HepG2 (cell line): Measurements from ENCODE around the gene ACVRL1. TPM values are rescaled to one million over a fixed set of nuclear protein-coding genes. Genes with fewer than 3 reads are reported as not detected.

Experiments used
- ELF1 ChIP-seq: sonication (generic); formaldehyde crosslinking; IDR thresholded peaks from 2 replicates; pipeline ENCODE4 v1.4.0; 2020; ENCODE audit warnings: missing genetic modification reagents
- GLI4 ChIP-seq: sonication (generic); formaldehyde crosslinking; IDR thresholded peaks from 2 replicates; pipeline ENCODE4 v1.5.1; 2020; ENCODE audit warnings: missing genetic modification reagents, mild to moderate bottlenecking, moderate library complexity, borderline replicate concordance
- HNRNPL ChIP-seq: fragments of 200-400 bp; formaldehyde crosslinking; IDR thresholded peaks from 2 replicates; pipeline ENCODE4 v1.6.1; 2017; ENCODE audit warnings: mild to moderate bottlenecking, low read depth, low read length
- RARA ChIP-seq: IDR thresholded peaks from 2 replicates; pipeline ENCODE4 v1.6.1; 2016; ENCODE audit warnings: missing genetic modification reagents, missing compliant biosample characterization
- ZNF547 ChIP-seq: sonication (generic); formaldehyde crosslinking; IDR thresholded peaks from 2 replicates; pipeline ENCODE4 v1.5.1; 2020; ENCODE audit warnings: mild to moderate bottlenecking, missing genetic modification reagents
- ZNF562 ChIP-seq: sonication (generic); formaldehyde crosslinking; IDR thresholded peaks from 2 replicates; pipeline ENCODE4 v1.8.0; 2022; ENCODE audit warnings: missing genetic modification reagents, borderline replicate concordance
- polyA plus RNA-seq, 8 experiments: library from polyadenylated mRNA; depleted of rRNA in 3 of 8; stranded (reverse) in 7 of 8; unstranded in 1 of 8; fragments of >200 nt; fragmentation: Illumina TruSeq in 4 of 8; extraction: Trizol in 4 of 8; gene quantifications; 2 replicates each; pipeline versions ENCODE4 v1.2.1 to v1.2.3, GENCODE V29; 2011 to 2016; ENCODE audit warnings: low read depth in 4 of 8, missing spikeins in 1 of 8, mixed read lengths in 1 of 8; ENCODE audit not compliant: insufficient read depth in 1 of 8
- total RNA-seq, 5 experiments: library from RNA; depleted of rRNA; stranded (reverse); fragments of >200 nt; fragmentation: Illumina TruSeq; extraction: Trizol; gene quantifications; 2 replicates each; pipeline ENCODE4 v1.2.3, GENCODE V29; 2016; ENCODE audit warnings: low read depth in 1 of 5
- TF ChIP-seq, protein P1 (sequence below): sonication (generic); formaldehyde crosslinking; IDR thresholded peaks from 2 replicates; pipeline ENCODE4 v1.5.1; 2020; ENCODE audit warnings: missing genetic modification reagents, mild to moderate bottlenecking, borderline replicate concordance
- TF ChIP-seq, protein P2 (sequence below): sonication (generic); formaldehyde crosslinking; IDR thresholded peaks from 2 replicates; pipeline ENCODE4 v1.5.1; 2020; ENCODE audit warnings: mild to moderate bottlenecking, missing genetic modification reagents

ACVRL1 gene
- total and polyA plus RNA-seq, 2 of the 13 experiments (the other 11 are each of a cell fraction or from before 2014, with no cell fraction given), result not detected

DNA sequence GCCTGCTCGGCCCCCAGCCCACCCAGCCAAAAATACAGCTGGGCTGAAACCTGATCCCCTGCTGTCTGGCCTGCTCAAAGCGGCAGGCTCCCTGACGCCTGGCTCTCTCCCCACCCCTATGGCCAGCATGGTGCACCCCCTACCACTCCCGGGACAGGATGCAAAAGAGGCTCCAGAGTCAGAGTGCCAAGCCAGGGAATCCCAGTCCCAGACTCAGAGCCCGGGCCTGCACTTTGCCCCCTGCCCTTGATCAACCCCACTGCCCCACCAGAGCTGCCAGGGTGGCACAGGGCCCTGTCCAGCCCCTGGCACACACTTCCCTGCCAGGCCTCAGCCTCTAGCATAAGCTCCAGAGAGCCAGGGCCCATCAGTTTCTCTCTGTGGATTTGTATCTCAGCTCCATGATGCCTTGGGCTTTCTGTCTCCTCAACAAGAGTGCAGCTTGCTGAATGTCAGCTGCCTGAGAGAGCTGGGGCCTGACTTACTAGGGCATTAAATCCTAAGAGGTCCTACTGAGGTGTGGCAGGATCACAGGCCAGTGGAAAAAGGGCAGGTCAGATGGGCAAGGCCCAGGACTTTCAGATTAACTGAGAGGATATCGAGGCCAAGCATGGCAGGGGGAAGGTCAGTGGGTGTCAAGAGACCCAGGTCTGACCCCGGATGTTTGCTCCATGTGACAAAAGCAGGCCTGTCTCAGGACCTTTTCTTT lies 13.9 kb downstream of the ACVRL1 start (continued):
- TF ChIP-seq, protein P1, sequence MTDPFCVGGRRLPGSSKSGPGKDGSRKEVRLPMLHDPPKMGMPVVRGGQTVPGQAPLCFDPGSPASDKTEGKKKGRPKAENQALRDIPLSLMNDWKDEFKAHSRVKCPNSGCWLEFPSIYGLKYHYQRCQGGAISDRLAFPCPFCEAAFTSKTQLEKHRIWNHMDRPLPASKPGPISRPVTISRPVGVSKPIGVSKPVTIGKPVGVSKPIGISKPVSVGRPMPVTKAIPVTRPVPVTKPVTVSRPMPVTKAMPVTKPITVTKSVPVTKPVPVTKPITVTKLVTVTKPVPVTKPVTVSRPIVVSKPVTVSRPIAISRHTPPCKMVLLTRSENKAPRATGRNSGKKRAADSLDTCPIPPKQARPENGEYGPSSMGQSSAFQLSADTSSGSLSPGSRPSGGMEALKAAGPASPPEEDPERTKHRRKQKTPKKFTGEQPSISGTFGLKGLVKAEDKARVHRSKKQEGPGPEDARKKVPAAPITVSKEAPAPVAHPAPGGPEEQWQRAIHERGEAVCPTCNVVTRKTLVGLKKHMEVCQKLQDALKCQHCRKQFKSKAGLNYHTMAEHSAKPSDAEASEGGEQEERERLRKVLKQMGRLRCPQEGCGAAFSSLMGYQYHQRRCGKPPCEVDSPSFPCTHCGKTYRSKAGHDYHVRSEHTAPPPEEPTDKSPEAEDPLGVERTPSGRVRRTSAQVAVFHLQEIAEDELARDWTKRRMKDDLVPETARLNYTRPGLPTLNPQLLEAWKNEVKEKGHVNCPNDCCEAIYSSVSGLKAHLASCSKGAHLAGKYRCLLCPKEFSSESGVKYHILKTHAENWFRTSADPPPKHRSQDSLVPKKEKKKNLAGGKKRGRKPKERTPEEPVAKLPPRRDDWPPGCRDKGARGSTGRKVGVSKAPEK (CRISPR knock-in tag), result no peak
- TF ChIP-seq GLI4 (no peak), ZNF562 (CRISPR knock-in tag) (no peak), ZNF547 (CRISPR knock-in tag) (no peak), HNRNPL (peak; percentile 82; the same call in 1 of the 2 replicates), RARA (CRISPR knock-in tag) (peak; percentile 37; the same call in 1 of the 2 replicates), ELF1 (no peak)
- TF ChIP-seq, protein P2, sequence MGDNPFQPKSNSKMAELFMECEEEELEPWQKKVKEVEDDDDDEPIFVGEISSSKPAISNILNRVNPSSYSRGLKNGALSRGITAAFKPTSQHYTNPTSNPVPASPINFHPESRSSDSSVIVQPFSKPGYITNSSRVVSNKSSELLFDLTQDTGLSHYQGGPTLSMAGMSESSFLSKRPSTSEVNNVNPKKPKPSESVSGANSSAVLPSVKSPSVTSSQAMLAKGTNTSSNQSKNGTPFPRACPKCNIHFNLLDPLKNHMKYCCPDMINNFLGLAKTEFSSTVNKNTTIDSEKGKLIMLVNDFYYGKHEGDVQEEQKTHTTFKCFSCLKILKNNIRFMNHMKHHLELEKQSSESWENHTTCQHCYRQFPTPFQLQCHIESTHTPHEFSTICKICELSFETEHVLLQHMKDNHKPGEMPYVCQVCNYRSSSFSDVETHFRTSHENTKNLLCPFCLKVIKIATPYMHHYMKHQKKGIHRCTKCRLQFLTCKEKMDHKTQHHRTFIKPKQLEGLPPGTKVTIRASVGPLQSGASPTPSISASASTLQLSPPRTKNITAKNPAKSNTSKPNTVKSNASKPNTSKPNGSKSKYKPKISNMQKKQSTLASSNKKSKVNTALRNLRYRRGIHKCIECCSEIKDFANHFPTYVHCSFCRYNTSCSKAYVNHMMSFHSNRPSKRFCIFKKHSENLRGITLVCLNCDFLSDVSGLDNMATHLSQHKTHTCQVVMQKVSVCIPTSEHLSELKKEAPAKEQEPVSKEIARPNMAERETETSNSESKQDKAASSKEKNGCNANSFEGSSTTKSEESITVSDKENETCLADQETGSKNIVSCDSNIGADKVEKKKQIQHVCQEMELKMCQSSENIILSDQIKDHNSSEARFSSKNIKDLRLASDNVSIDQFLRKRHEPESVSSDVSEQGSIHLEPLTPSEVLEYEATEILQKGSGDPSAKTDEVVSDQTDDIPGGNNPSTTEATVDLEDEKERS, result no peak
